ENCODE results near the gene RPH3AL.

The RPH3AL gene

GRCh38 chr17:393806-394717 lies 41.5 kb upstream of the RPH3AL start:
- FAIRE-seq (no peak), DNase-seq (ENCODE audit: insufficient read length, low spot score) (no peak)
- no peak for TF ChIP-seq CTCF (IDR thresholded peaks at IDR 0.05; ENCODE audit: insufficient read depth, missing control alignments)

- DNase-seq (ENCODE audit: insufficient read length, low spot score) (no peak), FAIRE-seq (no peak)
- no peak for TF ChIP-seq CTCF (IDR thresholded peaks at IDR 0.05; ENCODE audit: insufficient read depth, missing control alignments)
These were observed 39.2 kb upstream of the RPH3AL start for GRCh38 chr17:391850-392249.

GRCh38 chr17:390025-390424 lies 37.4 kb upstream of the RPH3AL start:
- TF ChIP-seq CTCF (IDR thresholded peaks at IDR 0.05; ENCODE audit: insufficient read depth, missing control alignments): no peak
- FAIRE-seq: no peak

GRCh38 chr17:388087-388486 lies 35.5 kb upstream of the RPH3AL start:
- DNase-seq (ENCODE audit: insufficient read length, low spot score) (no peak), FAIRE-seq (no peak)
- no peak for TF ChIP-seq CTCF (IDR thresholded peaks at IDR 0.05; ENCODE audit: insufficient read depth, missing control alignments)

More at GRCh38 chr17:390025-390424, 37.4 kb upstream of the RPH3AL start:
- no peak for DNase-seq (ENCODE audit: insufficient read length, low spot score)

GRCh38 chr17:386141-386876 lies 33.7 kb upstream of the RPH3AL start:
- peak; percentile 31 for TF ChIP-seq CTCF (IDR thresholded peaks at IDR 0.05; ENCODE audit: insufficient read depth, missing control alignments)
- DNase-seq (ENCODE audit: insufficient read length, low spot score): peak; percentile 92
- FAIRE-seq: no peak

- FAIRE-seq (no peak), DNase-seq (ENCODE audit: insufficient read length, low spot score) (no peak)
- TF ChIP-seq CTCF (IDR thresholded peaks at IDR 0.05; ENCODE audit: insufficient read depth, missing control alignments): no peak
These were observed 33.2 kb upstream of the RPH3AL start for GRCh38 chr17:385836-386140.
